Measurements from ENCODE around the gene PLEKHA7. TPM values are rescaled to one million over a fixed set of nuclear protein-coding genes. Genes with fewer than 3 reads are reported as not detected.
"Not testable (repeated sequence)": the region's sequence is repeated elsewhere in the genome, so short reads cannot be mapped to it uniquely, and the experiment has no call there.

PLEKHA7 gene
- total RNA-seq, 2 donors from 2014 or later = 17.5 to 21.9 TPM

DNA sequence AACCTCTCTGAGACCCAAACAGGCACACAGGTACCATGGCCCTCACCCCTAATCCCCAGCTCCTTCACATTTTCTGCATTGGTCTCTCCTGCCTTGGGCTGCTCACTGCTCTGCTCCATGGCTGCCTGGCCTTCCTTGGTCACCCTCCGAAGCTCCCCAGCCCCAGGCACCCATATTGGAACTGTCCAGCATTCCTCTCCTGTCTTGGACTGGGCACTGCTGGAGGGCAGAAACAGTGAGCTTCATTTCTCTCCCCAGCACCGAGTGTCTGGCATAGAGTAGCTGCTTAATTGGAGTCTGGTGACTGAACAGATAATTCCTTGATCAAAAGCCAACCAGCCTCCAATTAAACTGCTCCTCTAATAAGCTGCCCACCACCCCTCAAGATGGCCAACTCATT lies 13.2 kb downstream of the PLEKHA7 start:
- H3K27ac ChIP-seq (ENCODE audit: low read depth, low read length) = no peak overlapping the region
- Mint-ChIP-seq H3K27me3 (ENCODE audit: insufficient read depth) (peaks cover 2% of the 10 kb centered on the region), H3K4me3 (no peak overlapping the region), H3K27ac (peak overlapping the region; percentile 16), H3K36me3 (ENCODE audit: low read depth) (peaks cover 2% of the 10 kb centered on the region), H3K4me1 (peaks cover 12% of the 10 kb centered on the region), H3K9me3 (peaks cover 2% of the 10 kb centered on the region)
- peaks cover 4% of the 10 kb centered on the region for H3K9me3 ChIP-seq (ENCODE audit: control insufficient read depth, low read length)
- H3K36me3 ChIP-seq (ENCODE audit: control insufficient read depth, insufficient read depth, low read length) = no peaks in the 10 kb centered on the region
- TF ChIP-seq, protein P1, sequence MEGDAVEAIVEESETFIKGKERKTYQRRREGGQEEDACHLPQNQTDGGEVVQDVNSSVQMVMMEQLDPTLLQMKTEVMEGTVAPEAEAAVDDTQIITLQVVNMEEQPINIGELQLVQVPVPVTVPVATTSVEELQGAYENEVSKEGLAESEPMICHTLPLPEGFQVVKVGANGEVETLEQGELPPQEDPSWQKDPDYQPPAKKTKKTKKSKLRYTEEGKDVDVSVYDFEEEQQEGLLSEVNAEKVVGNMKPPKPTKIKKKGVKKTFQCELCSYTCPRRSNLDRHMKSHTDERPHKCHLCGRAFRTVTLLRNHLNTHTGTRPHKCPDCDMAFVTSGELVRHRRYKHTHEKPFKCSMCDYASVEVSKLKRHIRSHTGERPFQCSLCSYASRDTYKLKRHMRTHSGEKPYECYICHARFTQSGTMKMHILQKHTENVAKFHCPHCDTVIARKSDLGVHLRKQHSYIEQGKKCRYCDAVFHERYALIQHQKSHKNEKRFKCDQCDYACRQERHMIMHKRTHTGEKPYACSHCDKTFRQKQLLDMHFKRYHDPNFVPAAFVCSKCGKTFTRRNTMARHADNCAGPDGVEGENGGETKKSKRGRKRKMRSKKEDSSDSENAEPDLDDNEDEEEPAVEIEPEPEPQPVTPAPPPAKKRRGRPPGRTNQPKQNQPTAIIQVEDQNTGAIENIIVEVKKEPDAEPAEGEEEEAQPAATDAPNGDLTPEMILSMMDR (conservative IDR thresholded peaks at IDR 0.05) = no peak
- peaks cover 3% of the 10 kb centered on the region for H3K4me1 ChIP-seq (ENCODE audit: control insufficient read depth, insufficient read depth, low read length)
- no peaks in the 10 kb centered on the region for H3K27me3 ChIP-seq (ENCODE audit: control insufficient read depth, insufficient read depth, low read length, poor library complexity, severe bottlenecking)
- no peak for DNase-seq
- WGBS, 2 experiments (ENCODE audit: insufficient coverage in 1 of 2, insufficient read length in 1 of 2) = 85 to 98% methylated on average over 2 of the region's 2 CpGs
- no peak overlapping the region for H3K9ac ChIP-seq (ENCODE audit: extremely low read depth, low read length, poor library complexity, severe bottlenecking)
- H3K4me3 ChIP-seq (ENCODE audit: low read length) = no peak overlapping the region

DNA sequence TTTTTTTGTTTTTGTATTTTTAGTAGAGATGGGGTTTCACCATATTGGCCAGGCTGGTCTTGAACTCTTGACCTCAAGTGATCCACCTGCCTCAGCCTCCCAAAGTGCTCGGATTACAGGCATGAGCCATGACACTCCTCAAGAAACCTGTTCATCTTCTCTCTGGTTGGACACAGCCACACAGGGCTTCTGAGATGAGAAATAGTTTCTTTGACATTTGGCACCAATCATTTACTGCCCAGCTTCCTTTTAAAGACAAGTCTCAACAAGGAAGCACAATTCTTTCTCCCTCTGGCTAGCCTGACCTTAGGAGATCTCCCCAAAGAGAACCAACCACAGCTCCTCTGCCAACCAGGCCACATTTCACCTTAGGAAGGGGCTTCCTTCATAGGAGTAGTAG lies 14.0 kb downstream of the PLEKHA7 start:
- not testable (repeated sequence) for H3K27me3 Mint-ChIP-seq (ENCODE audit: insufficient read depth); H3K9me3 ChIP-seq (ENCODE audit: control insufficient read depth, low read length); DNase-seq; H3K27me3 ChIP-seq (ENCODE audit: control insufficient read depth, insufficient read depth, low read length, poor library complexity, severe bottlenecking); H3K27ac Mint-ChIP-seq; H3K9me3 Mint-ChIP-seq; H3K4me3 Mint-ChIP-seq; H3K36me3 ChIP-seq (ENCODE audit: control insufficient read depth, insufficient read depth, low read length); H3K4me1 ChIP-seq (ENCODE audit: control insufficient read depth, insufficient read depth, low read length); H3K9ac ChIP-seq (ENCODE audit: extremely low read depth, low read length, poor library complexity, severe bottlenecking); H3K27ac ChIP-seq (ENCODE audit: low read depth, low read length); H3K36me3 Mint-ChIP-seq (ENCODE audit: low read depth); H3K4me3 ChIP-seq (ENCODE audit: low read length)
- WGBS, 2 experiments (ENCODE audit: insufficient coverage in 1 of 2, insufficient read length in 1 of 2) = 67 to 87% methylated on average over 1 of the region's 1 CpG
- H3K4me1 Mint-ChIP-seq = peaks cover 12% of the 10 kb centered on the region

- Histone ChIP-seq H3K36me3 (ENCODE audit: control insufficient read depth, insufficient read depth, low read length) (no peaks in the 10 kb centered on the region), H3K9ac (ENCODE audit: extremely low read depth, low read length, poor library complexity, severe bottlenecking) (no peak overlapping the region), H3K27me3 (ENCODE audit: control insufficient read depth, insufficient read depth, low read length, poor library complexity, severe bottlenecking) (no peaks in the 10 kb centered on the region), H3K4me1 (ENCODE audit: control insufficient read depth, insufficient read depth, low read length) (no peaks in the 10 kb centered on the region), H3K4me3 (ENCODE audit: low read length) (no peak overlapping the region), H3K9me3 (ENCODE audit: control insufficient read depth, low read length) (no peaks in the 10 kb centered on the region), H3K27ac (ENCODE audit: low read depth, low read length) (no peak overlapping the region)
- Mint-ChIP-seq H3K27me3 (ENCODE audit: insufficient read depth) (peaks cover 2% of the 10 kb centered on the region), H3K4me1 (peaks cover 12% of the 10 kb centered on the region), H3K9me3 (no peaks in the 10 kb centered on the region), H3K27ac (no peak overlapping the region), H3K36me3 (ENCODE audit: low read depth) (no peaks in the 10 kb centered on the region), H3K4me3 (no peak overlapping the region)
- 86 to 91% methylated on average over 2 of the region's 2 CpGs for WGBS, 2 experiments (ENCODE audit: insufficient coverage in 1 of 2, insufficient read length in 1 of 2)
- no peak for DNase-seq
- TF ChIP-seq, protein P1 (conservative IDR thresholded peaks at IDR 0.05) = no peak
Observed at GRCh38 chr11:16999116-16999515, 15.1 kb downstream of the PLEKHA7 start.

GRCh38 chr11:16997624-16998023 lies 16.6 kb downstream of the PLEKHA7 start:
- no peaks in the 10 kb centered on the region for H3K27me3 ChIP-seq (ENCODE audit: control insufficient read depth, insufficient read depth, low read length, poor library complexity, severe bottlenecking)
- Mint-ChIP-seq H3K4me1 (peaks cover 17% of the 10 kb centered on the region), H3K36me3 (ENCODE audit: low read depth) (no peaks in the 10 kb centered on the region), H3K9me3 (no peaks in the 10 kb centered on the region), H3K27ac (no peak overlapping the region), H3K4me3 (no peak overlapping the region), H3K27me3 (ENCODE audit: insufficient read depth) (peaks cover 2% of the 10 kb centered on the region)
- no peak for DNase-seq
- TF ChIP-seq, protein P1 (conservative IDR thresholded peaks at IDR 0.05) = no peak
- H3K4me3 ChIP-seq (ENCODE audit: low read length) = no peak overlapping the region
- H3K36me3 ChIP-seq (ENCODE audit: control insufficient read depth, insufficient read depth, low read length) = no peaks in the 10 kb centered on the region
- H3K4me1 ChIP-seq (ENCODE audit: control insufficient read depth, insufficient read depth, low read length) = no peaks in the 10 kb centered on the region
- H3K27ac ChIP-seq (ENCODE audit: low read depth, low read length) = no peak overlapping the region
- H3K9ac ChIP-seq (ENCODE audit: extremely low read depth, low read length, poor library complexity, severe bottlenecking) = no peak overlapping the region
- 83 to 90% methylated on average over 3 to 7 of the region's 7 CpGs for WGBS, 2 experiments (ENCODE audit: insufficient coverage in 1 of 2, insufficient read length in 1 of 2)
- H3K9me3 ChIP-seq (ENCODE audit: control insufficient read depth, low read length) = no peaks in the 10 kb centered on the region
